Measurements from ENCODE around the gene STAG1.
A peak's percentile ranks its signal among the peaks of the same experiment; 100 is the strongest.
"Not testable (repeated sequence)": the region's sequence is repeated elsewhere in the genome, so short reads cannot be mapped to it uniquely, and the experiment has no call there.

The STAG1 gene

DNA sequence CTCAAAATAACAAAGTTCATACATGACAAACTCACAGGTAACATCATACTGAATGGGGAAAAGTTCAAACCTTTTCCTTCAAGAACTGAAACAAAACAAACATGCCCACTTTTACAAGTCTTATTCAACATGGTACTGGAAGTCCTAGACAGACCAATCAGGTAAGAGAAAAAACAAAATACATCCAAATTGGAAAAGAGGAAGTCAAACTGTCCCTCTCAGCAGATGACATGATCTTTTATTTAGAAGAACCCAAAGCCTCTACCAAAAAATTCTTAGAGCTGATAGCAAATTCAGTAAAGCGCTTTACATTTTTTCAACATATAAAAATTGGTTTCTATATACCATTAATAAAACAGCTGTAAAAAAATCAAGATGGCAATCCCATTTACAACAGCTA, 219.4 kb downstream of the STAG1 start:
- no peak for DNase-seq (ENCODE audit: low read depth in 1 of 2, low spot score in 1 of 2)
- no peak overlapping the region for H3K4me3 ChIP-seq (replicated peaks; ENCODE audit: insufficient read depth, low read length)
- H3K27ac ChIP-seq (replicated peaks) = no peak overlapping the region
- TF ChIP-seq, protein P1, sequence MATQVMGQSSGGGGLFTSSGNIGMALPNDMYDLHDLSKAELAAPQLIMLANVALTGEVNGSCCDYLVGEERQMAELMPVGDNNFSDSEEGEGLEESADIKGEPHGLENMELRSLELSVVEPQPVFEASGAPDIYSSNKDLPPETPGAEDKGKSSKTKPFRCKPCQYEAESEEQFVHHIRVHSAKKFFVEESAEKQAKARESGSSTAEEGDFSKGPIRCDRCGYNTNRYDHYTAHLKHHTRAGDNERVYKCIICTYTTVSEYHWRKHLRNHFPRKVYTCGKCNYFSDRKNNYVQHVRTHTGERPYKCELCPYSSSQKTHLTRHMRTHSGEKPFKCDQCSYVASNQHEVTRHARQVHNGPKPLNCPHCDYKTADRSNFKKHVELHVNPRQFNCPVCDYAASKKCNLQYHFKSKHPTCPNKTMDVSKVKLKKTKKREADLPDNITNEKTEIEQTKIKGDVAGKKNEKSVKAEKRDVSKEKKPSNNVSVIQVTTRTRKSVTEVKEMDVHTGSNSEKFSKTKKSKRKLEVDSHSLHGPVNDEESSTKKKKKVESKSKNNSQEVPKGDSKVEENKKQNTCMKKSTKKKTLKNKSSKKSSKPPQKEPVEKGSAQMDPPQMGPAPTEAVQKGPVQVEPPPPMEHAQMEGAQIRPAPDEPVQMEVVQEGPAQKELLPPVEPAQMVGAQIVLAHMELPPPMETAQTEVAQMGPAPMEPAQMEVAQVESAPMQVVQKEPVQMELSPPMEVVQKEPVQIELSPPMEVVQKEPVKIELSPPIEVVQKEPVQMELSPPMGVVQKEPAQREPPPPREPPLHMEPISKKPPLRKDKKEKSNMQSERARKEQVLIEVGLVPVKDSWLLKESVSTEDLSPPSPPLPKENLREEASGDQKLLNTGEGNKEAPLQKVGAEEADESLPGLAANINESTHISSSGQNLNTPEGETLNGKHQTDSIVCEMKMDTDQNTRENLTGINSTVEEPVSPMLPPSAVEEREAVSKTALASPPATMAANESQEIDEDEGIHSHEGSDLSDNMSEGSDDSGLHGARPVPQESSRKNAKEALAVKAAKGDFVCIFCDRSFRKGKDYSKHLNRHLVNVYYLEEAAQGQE (IDR thresholded peaks at IDR 0.05; ENCODE audit: insufficient replicate concordance, low read depth) = no peak
- TF ChIP-seq GABPA (IDR thresholded peaks at IDR 0.05; ENCODE audit: low read depth) (no peak), POLR2AphosphoS5 (IDR thresholded peaks at IDR 0.05; ENCODE audit: low read depth) (no peak), SPI1 (IDR thresholded peaks at IDR 0.05; ENCODE audit: borderline replicate concordance, low read depth) (peak; percentile 72)
- TF ChIP-seq, protein P2, sequence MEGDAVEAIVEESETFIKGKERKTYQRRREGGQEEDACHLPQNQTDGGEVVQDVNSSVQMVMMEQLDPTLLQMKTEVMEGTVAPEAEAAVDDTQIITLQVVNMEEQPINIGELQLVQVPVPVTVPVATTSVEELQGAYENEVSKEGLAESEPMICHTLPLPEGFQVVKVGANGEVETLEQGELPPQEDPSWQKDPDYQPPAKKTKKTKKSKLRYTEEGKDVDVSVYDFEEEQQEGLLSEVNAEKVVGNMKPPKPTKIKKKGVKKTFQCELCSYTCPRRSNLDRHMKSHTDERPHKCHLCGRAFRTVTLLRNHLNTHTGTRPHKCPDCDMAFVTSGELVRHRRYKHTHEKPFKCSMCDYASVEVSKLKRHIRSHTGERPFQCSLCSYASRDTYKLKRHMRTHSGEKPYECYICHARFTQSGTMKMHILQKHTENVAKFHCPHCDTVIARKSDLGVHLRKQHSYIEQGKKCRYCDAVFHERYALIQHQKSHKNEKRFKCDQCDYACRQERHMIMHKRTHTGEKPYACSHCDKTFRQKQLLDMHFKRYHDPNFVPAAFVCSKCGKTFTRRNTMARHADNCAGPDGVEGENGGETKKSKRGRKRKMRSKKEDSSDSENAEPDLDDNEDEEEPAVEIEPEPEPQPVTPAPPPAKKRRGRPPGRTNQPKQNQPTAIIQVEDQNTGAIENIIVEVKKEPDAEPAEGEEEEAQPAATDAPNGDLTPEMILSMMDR (IDR thresholded peaks at IDR 0.05; ENCODE audit: insufficient read depth, low read length) = no peak
- H3K27me3 ChIP-seq (ENCODE audit: insufficient read depth, poor library complexity, severe bottlenecking) = no peaks in the 10 kb centered on the region

DNA sequence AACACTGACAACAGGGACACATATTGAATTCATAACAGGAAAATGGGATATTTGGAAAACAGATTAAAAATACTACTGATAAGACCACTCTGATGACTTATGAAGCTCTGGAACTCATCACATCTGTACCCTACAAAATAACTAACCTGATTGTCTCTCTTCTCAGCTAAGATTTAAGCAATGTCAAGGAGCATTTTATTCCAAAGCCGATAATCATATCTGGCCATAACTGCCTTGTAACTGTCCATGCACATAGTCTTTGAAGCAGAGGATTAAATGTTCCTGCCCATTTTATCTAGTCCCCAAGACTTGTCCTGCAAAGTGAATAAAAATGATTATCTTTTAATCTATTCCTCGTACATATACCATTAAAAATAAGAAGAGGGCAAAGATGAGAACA, 234.1 kb downstream of the STAG1 start:
- no peak for DNase-seq (ENCODE audit: low read depth in 1 of 2, low spot score in 1 of 2)

DNA sequence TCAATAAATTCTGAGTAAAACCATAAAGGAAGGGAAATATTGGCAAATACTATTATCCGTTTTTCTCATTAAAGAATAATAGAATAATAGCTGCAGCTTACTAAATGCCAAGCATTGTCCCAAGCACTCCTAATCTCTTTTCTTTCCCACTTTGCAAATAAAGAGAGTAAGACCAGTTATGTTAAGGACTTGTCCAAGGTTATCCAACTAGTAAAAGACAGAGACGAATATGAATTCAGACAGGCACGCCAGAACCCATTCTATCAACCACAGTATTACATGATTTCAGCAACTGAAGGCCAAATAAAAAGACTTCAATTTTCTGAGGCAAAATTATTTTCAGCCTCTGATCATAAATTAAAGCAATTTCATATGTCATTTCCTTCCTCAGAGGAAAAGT, 235.5 kb downstream of the STAG1 start:
- no peak overlapping the region for H3K27ac ChIP-seq (replicated peaks)
- TF ChIP-seq GABPA (IDR thresholded peaks at IDR 0.05; ENCODE audit: low read depth) = no peak
- no peak for DNase-seq (ENCODE audit: low read depth in 1 of 2, low spot score in 1 of 2)
- no peak overlapping the region for H3K4me3 ChIP-seq (replicated peaks; ENCODE audit: insufficient read depth, low read length)
- no peaks in the 10 kb centered on the region for H3K27me3 ChIP-seq (ENCODE audit: insufficient read depth, poor library complexity, severe bottlenecking)

More for the DNA sequence above, 234.1 kb downstream of the STAG1 start:
- no peak for TF ChIP-seq SPI1 (IDR thresholded peaks at IDR 0.05; ENCODE audit: borderline replicate concordance, low read depth)
- Histone ChIP-seq H3K27me3 (ENCODE audit: insufficient read depth, poor library complexity, severe bottlenecking) (no peaks in the 10 kb centered on the region), H3K27ac (replicated peaks) (no peak overlapping the region), H3K4me3 (replicated peaks; ENCODE audit: insufficient read depth, low read length) (no peak overlapping the region)

DNA sequence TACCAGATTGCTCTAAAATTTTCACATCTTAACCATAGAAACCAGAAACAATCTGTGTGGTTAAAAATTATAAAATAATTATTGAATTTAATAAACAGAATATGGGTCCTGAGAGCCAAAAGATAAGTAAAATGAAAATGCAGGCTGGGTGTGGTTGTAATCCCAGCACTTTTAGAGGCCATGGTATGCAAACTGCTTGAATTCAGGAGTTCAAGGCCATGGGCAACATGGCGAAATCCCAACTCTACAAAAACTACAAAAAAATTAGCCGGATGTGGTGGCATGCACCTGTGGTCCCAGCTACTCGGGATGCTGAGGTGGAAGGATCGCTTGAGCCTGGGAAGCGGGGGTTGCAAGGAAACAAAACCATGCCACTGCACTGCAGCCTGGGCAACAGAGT, 236.1 kb downstream of the STAG1 start:
- H3K27me3 ChIP-seq (ENCODE audit: insufficient read depth, poor library complexity, severe bottlenecking) = no peaks in the 10 kb centered on the region
- no peak for DNase-seq (ENCODE audit: low read depth in 1 of 2, low spot score in 1 of 2)
- no peak overlapping the region for H3K27ac ChIP-seq (replicated peaks)
- TF ChIP-seq, protein P2 (IDR thresholded peaks at IDR 0.05; ENCODE audit: insufficient read depth, low read length) = no peak
- no peak overlapping the region for H3K4me3 ChIP-seq (replicated peaks; ENCODE audit: insufficient read depth, low read length)

DNA sequence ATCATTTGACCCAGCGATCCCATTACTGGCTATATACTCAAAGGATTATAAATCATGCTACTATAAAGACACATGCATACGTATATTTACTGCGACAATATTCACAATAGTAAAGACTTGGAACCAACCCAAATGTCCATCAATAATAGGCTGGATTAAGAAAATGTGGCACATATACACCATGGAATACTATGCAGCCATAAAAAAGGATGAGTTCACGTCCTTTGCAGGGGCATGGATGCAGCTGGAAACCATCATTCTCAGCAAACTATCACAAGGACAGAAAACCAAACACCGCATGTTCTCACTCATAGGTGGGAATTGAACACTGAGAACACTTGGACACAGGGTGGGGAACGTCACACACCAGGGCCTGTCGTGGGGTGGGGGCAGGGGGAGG, 237.6 kb downstream of the STAG1 start:
- DNase-seq (ENCODE audit: low read depth in 1 of 2, low spot score in 1 of 2); H3K27me3 ChIP-seq (ENCODE audit: insufficient read depth, poor library complexity, severe bottlenecking); H3K4me3 ChIP-seq (replicated peaks; ENCODE audit: insufficient read depth, low read length); H3K27ac ChIP-seq (replicated peaks): not testable (repeated sequence)

DNA sequence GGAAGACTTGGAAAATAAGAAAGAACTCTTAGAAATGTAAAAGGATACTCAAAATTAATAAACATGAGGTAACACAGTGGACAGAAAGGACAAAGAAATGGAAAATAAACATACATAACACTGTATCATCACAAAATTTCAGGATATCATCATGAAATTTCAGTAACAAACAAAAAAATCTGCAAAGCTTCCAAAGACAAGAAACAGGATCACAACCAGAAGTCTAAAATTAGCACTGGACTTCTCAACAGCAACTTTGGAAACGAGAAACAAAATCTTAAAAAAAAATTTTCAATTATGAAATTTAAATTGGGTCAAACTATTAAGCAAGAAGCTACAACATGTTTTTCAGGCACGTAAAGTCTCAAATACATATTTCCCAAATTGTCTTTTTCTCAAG, 238.8 kb downstream of the STAG1 start:
- Histone ChIP-seq H3K27ac (replicated peaks) (no peak overlapping the region), H3K27me3 (ENCODE audit: insufficient read depth, poor library complexity, severe bottlenecking) (no peaks in the 10 kb centered on the region), H3K4me3 (replicated peaks; ENCODE audit: insufficient read depth, low read length) (no peak overlapping the region)
- no peak for DNase-seq (ENCODE audit: low read depth in 1 of 2, low spot score in 1 of 2)
- TF ChIP-seq GABPA (IDR thresholded peaks at IDR 0.05; ENCODE audit: low read depth) = no peak
- TF ChIP-seq POLR2AphosphoS5 (IDR thresholded peaks at IDR 0.05; ENCODE audit: low read depth) = no peak
- TF ChIP-seq, protein P1 (IDR thresholded peaks at IDR 0.05; ENCODE audit: insufficient replicate concordance, low read depth) = no peak
- TF ChIP-seq, protein P2 (IDR thresholded peaks at IDR 0.05; ENCODE audit: insufficient read depth, low read length) = no peak
- TF ChIP-seq SPI1 (IDR thresholded peaks at IDR 0.05; ENCODE audit: borderline replicate concordance, low read depth) = no peak
